GM20000 (cell line): Measurements from ENCODE around the gene ANTXR1.

ENCODE experiments used
- DNase-seq: peaks from one replicate; pipeline ENCODE4 v3.0.0; 2012; ENCODE audit warnings: low spot score
- CTCF ChIP-seq: IDR thresholded peaks from 2 replicates; pipeline ENCODE4 v1.5.1; 2012; ENCODE audit warnings: mild to moderate bottlenecking, control low read depth; ENCODE audit errors: extremely low read depth, missing control alignments

Gene ANTXR1

GRCh38 chr2:69285379-69285894 lies 272.5 kb downstream of the ANTXR1 start:
- TF ChIP-seq CTCF = no peak
- DNase-seq = no peak

DNA sequence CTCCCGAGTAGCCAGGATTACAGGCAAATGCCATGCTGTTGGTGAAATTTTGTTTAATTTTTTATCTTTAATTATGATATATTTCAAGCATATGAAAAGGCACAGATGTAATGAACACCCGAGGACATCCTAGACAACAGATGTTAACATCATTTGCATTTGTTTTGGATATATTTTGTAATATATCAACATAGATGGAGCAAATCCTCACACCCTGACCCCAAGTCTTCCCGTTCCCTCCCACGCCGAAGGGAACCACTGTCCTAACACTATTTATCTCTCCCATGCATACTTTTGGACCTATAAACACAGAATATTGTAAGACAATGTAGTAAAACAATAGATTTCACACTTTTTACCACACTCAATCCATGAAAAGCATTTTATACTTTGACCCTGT lies 274.6 kb downstream of the ANTXR1 start:
- no peak for DNase-seq
- no peak for TF ChIP-seq CTCF

DNA sequence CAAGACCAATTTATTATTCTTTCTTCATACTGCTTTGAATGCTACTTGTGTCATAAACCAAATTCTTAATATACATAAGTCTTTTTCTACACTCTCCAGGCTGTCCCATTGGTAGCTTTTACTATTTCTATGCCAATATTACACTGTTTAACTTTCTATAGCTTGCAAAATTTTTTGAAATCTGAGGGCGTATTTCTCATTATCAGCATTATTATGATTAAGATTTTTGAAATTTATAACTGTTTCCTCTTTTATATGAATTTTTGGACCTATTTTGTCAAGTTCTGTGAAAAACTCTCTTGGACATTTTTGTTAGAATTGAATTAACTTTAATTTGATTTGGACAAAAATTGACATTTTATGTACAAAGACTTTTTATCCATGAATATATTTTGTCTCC lies 275.4 kb downstream of the ANTXR1 start:
- TF ChIP-seq CTCF = no peak
- no peak for DNase-seq

GRCh38 chr2:69291004-69291650 lies 278.1 kb downstream of the ANTXR1 start:
- no peak for TF ChIP-seq CTCF
- DNase-seq = no peak

- DNase-seq = no peak
- TF ChIP-seq CTCF = no peak
Observed at GRCh38 chr2:69291721-69292120, 278.7 kb downstream of the ANTXR1 start.

- DNase-seq = no peak
- no peak for TF ChIP-seq CTCF
Observed at GRCh38 chr2:69292256-69292655, 279.3 kb downstream of the ANTXR1 start.

DNA sequence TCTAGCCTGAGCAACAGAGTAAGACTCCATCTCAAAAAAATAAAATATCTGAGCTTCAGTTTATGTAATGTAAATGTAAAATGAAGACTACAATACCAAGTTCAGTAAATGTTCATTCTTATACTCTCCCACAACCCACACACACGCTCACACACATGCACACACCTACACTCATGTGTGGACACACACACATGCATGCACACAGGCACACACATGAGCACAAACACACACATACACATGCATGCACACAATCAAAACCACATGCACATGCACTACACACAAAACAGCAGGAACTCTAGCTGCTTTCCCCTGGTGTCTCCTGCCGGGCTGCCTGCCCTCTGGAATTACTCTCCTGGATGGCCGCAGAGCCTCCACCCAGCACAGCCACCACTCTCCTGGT lies 283.4 kb downstream of the ANTXR1 start:
- TF ChIP-seq CTCF = no peak
- no peak for DNase-seq
